HepG2 (cell line): ENCODE measurements around the gene SZRD1. TPM values are rescaled to one million over a fixed set of nuclear protein-coding genes. Genes with fewer than 3 reads are reported as not detected.

Source experiments
- ATF2 ChIP-seq: sonication (generic); formaldehyde crosslinking; IDR thresholded peaks from 2 replicates; pipeline ENCODE4 v1.4.0; 2020; ENCODE audit warnings: missing genetic modification reagents
- ELF1 ChIP-seq: sonication (generic); formaldehyde crosslinking; IDR thresholded peaks from 2 replicates; pipeline ENCODE4 v1.4.0; 2020; ENCODE audit warnings: missing genetic modification reagents
- ETV6 ChIP-seq: sonication (generic); formaldehyde crosslinking; conservative IDR thresholded peaks from 2 replicates; pipeline ENCODE4 v1.4.0; 2020; ENCODE audit warnings: missing genetic modification reagents
- GATAD2A ChIP-seq: IDR thresholded peaks from 2 replicates; pipeline ENCODE4 v1.6.1; 2016
- MAF1 ChIP-seq: sonication (generic); formaldehyde crosslinking; IDR thresholded peaks from 2 replicates; pipeline ENCODE4 v1.5.0; 2020; ENCODE audit warnings: missing genetic modification reagents, borderline replicate concordance
- MTF1 ChIP-seq: sonication (generic); formaldehyde crosslinking; IDR thresholded peaks from 2 replicates; pipeline ENCODE4 v1.5.0; 2020; ENCODE audit warnings: missing genetic modification reagents
- PCBP1 ChIP-seq: fragments of 200-400 bp; formaldehyde crosslinking; IDR thresholded peaks from 2 replicates; pipeline ENCODE4 v1.6.1; 2017; ENCODE audit warnings: mild to moderate bottlenecking, low read depth, low read length, borderline replicate concordance
- SIN3B ChIP-seq: fragments of 150-350 bp; IDR thresholded peaks from 2 replicates; pipeline ENCODE4 v1.6.1; 2014; ENCODE audit warnings: low read length
- YY1 ChIP-seq: IDR thresholded peaks from 2 replicates; pipeline ENCODE4 v1.6.1; 2011; ENCODE audit warnings: low read length, low read depth, moderate library complexity, mild to moderate bottlenecking; ENCODE audit not compliant: insufficient read depth, insufficient replicate concordance
- ZNF143 ChIP-seq: sonication (generic); formaldehyde crosslinking; IDR thresholded peaks from 2 replicates; pipeline ENCODE4 v1.4.0; 2020; ENCODE audit warnings: missing genetic modification reagents
- ZNF331 ChIP-seq: sonication (generic); formaldehyde crosslinking; IDR thresholded peaks from 2 replicates; pipeline ENCODE4 v1.4.0; 2020; ENCODE audit warnings: missing genetic modification reagents
- ZNF362 ChIP-seq: sonication (generic); formaldehyde crosslinking; IDR thresholded peaks from 2 replicates; pipeline ENCODE4 v1.4.0; 2020; ENCODE audit warnings: missing genetic modification reagents, mild to moderate bottlenecking, borderline replicate concordance
- ZNF484 ChIP-seq: sonication (generic); formaldehyde crosslinking; IDR thresholded peaks from 2 replicates; pipeline ENCODE4 v1.5.1; 2020; ENCODE audit warnings: mild to moderate bottlenecking, low read depth, missing genetic modification reagents, borderline replicate concordance
- ZNF614 ChIP-seq: IDR thresholded peaks from 2 replicates; pipeline ENCODE4 v1.6.1; 2018; ENCODE audit warnings: missing biosample characterization, missing genetic modification reagents, inconsistent platforms, borderline replicate concordance
- ZNF652 ChIP-seq: IDR thresholded peaks from 2 replicates; pipeline ENCODE4 v1.6.1; 2016; ENCODE audit warnings: low read depth, borderline replicate concordance
- polyA plus RNA-seq, 8 experiments: library from polyadenylated mRNA; depleted of rRNA in 3 of 8; stranded (reverse) in 7 of 8; unstranded in 1 of 8; fragments of >200 nt; fragmentation: Illumina TruSeq in 4 of 8; extraction: Trizol in 4 of 8; gene quantifications; 2 replicates each; pipeline versions ENCODE4 v1.2.1 to v1.2.3, GENCODE V29; 2011 to 2016; ENCODE audit warnings: low read depth in 4 of 8, missing spikeins in 1 of 8, mixed read lengths in 1 of 8; ENCODE audit not compliant: insufficient read depth in 1 of 8
- total RNA-seq, 5 experiments: library from RNA; depleted of rRNA; stranded (reverse); fragments of >200 nt; fragmentation: Illumina TruSeq; extraction: Trizol; gene quantifications; 2 replicates each; pipeline ENCODE4 v1.2.3, GENCODE V29; 2016; ENCODE audit warnings: low read depth in 1 of 5
- TF ChIP-seq, protein P1 (sequence below): sonication (generic); formaldehyde crosslinking; IDR thresholded peaks from 2 replicates; pipeline ENCODE4 v1.5.0; 2020; ENCODE audit warnings: missing genetic modification reagents, mild to moderate bottlenecking, borderline replicate concordance
- TF ChIP-seq, protein P2 (sequence below): sonication (generic); formaldehyde crosslinking; conservative IDR thresholded peaks from 2 replicates; pipeline ENCODE4 v1.4.0; 2020; ENCODE audit warnings: missing genetic modification reagents
- TF ChIP-seq, protein P3 (sequence below): fragments of 450-650 bp; IDR thresholded peaks from 2 replicates; pipeline ENCODE4 v1.6.1; 2016
- TF ChIP-seq, protein P4 (sequence below): sonication (generic); formaldehyde crosslinking; IDR thresholded peaks from 2 replicates; pipeline ENCODE4 v1.4.0; 2020; ENCODE audit warnings: low read depth, mild to moderate bottlenecking, missing genetic modification reagents
- TF ChIP-seq, protein P5 (sequence below): sonication (generic); formaldehyde crosslinking; IDR thresholded peaks from 2 replicates; pipeline ENCODE4 v1.8.1; 2023; ENCODE audit warnings: mild to moderate bottlenecking, moderate library complexity, missing genetic modification reagents

Gene SZRD1
- total and polyA plus RNA-seq, 2 of the 13 experiments (the other 11 are each of a cell fraction or from before 2014, with no cell fraction given): 28.5 to 41.4 TPM

DNA sequence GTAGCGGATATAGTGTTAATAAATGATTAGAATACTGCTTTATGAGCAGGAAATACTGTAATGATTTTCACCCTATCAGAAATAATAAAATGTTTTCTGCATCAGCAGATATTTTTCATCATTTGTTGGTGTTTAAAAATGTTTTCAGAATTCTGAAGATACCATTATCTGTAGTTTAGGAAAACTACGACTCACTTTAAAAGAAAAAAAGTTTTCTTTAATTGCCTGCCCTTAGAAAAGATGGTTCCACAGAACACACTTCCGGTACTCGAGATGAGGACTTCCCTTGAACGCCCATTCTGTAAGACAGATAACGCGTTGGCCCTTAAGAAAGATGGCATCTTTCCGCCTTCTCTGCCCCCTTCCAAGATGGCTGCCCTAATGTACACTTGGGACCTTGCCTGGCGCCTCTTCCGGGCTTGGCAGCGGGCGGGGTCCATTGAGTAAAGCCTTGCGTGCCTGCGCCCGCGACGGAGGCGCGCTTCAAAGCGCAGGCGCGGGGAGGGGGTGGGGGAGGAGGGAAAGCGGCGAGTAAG is at the start of gene SZRD1 (continued):
- TF ChIP-seq PCBP1 (no peak), MTF1 (no peak), ZNF484 (CRISPR knock-in tag) (no peak), ZNF362 (peak; percentile 76; the same call in 1 of the 2 replicates), ZNF331 (peak; percentile 64), ZNF614 (peak; percentile 42; the same call in 1 of the 2 replicates), ZNF652 (CRISPR knock-in tag) (peak; percentile 27; the same call in 1 of the 2 replicates), SIN3B (no peak), ETV6 (no peak; the same call in 1 of the 2 replicates), MAF1 (no peak), GATAD2A (CRISPR knock-in tag) (peak; percentile 58; the same call in 1 of the 2 replicates), YY1 (peak; percentile 100), ELF1 (CRISPR knock-in tag) (peak; percentile 99), ZNF143 (CRISPR knock-in tag) (peak; percentile 71), ATF2 (CRISPR knock-in tag) (0 out of 2 replicates have a peak, but pooled peaks have one; percentile 34)
- TF ChIP-seq, protein P1, sequence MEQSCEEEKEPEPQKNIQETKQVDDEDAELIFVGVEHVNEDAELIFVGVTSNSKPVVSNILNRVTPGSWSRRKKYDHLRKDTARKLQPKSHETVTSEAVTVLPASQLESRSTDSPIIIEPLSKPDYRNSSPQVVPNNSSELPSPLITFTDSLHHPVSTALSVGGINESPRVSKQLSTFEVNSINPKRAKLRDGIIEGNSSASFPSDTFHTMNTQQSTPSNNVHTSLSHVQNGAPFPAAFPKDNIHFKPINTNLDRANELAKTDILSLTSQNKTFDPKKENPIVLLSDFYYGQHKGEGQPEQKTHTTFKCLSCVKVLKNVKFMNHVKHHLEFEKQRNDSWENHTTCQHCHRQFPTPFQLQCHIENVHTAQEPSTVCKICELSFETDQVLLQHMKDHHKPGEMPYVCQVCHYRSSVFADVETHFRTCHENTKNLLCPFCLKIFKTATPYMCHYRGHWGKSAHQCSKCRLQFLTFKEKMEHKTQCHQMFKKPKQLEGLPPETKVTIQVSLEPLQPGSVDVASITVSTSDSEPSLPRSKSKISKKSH (CRISPR knock-in tag): no peak
- TF ChIP-seq, protein P2, sequence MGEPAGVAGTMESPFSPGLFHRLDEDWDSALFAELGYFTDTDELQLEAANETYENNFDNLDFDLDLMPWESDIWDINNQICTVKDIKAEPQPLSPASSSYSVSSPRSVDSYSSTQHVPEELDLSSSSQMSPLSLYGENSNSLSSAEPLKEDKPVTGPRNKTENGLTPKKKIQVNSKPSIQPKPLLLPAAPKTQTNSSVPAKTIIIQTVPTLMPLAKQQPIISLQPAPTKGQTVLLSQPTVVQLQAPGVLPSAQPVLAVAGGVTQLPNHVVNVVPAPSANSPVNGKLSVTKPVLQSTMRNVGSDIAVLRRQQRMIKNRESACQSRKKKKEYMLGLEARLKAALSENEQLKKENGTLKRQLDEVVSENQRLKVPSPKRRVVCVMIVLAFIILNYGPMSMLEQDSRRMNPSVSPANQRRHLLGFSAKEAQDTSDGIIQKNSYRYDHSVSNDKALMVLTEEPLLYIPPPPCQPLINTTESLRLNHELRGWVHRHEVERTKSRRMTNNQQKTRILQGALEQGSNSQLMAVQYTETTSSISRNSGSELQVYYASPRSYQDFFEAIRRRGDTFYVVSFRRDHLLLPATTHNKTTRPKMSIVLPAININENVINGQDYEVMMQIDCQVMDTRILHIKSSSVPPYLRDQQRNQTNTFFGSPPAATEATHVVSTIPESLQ (CRISPR knock-in tag): no peak
- TF ChIP-seq, protein P3, sequence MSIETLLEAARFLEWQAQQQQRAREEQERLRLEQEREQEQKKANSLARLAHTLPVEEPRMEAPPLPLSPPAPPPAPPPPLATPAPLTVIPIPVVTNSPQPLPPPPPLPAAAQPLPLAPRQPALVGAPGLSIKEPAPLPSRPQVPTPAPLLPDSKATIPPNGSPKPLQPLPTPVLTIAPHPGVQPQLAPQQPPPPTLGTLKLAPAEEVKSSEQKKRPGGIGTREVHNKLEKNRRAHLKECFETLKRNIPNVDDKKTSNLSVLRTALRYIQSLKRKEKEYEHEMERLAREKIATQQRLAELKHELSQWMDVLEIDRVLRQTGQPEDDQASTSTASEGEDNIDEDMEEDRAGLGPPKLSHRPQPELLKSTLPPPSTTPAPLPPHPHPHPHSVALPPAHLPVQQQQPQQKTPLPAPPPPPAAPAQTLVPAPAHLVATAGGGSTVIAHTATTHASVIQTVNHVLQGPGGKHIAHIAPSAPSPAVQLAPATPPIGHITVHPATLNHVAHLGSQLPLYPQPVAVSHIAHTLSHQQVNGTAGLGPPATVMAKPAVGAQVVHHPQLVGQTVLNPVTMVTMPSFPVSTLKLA: no peak
- TF ChIP-seq, protein P4, sequence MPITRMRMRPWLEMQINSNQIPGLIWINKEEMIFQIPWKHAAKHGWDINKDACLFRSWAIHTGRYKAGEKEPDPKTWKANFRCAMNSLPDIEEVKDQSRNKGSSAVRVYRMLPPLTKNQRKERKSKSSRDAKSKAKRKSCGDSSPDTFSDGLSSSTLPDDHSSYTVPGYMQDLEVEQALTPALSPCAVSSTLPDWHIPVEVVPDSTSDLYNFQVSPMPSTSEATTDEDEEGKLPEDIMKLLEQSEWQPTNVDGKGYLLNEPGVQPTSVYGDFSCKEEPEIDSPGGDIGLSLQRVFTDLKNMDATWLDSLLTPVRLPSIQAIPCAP (CRISPR knock-in tag): no peak
- TF ChIP-seq, protein P5, sequence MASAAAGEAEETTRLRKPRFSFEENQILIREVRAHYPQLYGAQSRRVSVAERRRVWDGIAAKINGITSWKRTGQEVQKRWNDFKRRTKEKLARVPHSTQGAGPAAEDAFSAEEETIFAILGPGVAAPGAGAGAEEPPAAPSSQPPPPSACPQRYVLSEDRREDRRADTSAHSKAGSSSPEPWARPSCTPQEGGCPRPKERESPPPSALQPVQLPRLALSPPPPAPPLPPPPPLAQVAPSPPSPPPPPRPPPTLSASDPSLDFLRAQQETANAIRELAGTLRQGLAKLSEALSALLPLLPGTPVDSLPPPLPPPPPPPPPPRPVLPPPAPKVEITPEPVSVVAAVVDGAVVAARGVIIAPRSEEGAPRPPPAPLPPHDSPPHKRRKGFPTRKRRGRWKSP (CRISPR knock-in tag): no peak
